Endometrial microvascular endothelial cells (primary cell): ENCODE measurements around the gene ADAM19. TPM values are rescaled to one million over a fixed set of nuclear protein-coding genes. Genes with fewer than 3 reads are reported as not detected.

ENCODE experiments used
- in situ Hi-C: cut with HindIII; loops from 2 replicates; pipeline ENCODE4 v1.10.0; 2017; ENCODE audit warnings: low sequenced_read_pairs, low pct_unique_long_range_greater_than_20kb; ENCODE audit errors: inconsistent ontology term
- total RNA-seq: library from RNA; depleted of rRNA; stranded (reverse); fragments of >200 nt; gene quantifications from one replicate; pipeline ENCODE4 v1.2.3, GENCODE V29; 2015; ENCODE audit errors: inconsistent ontology term

ADAM19 gene
- total RNA-seq, 1 donor from 2014 or later, result 13.5 TPM

- in situ Hi-C loops, result no loop called here
Observed at GRCh38 chr5:157530226-157530972, 45.2 kb downstream of the ADAM19 start.

DNA sequence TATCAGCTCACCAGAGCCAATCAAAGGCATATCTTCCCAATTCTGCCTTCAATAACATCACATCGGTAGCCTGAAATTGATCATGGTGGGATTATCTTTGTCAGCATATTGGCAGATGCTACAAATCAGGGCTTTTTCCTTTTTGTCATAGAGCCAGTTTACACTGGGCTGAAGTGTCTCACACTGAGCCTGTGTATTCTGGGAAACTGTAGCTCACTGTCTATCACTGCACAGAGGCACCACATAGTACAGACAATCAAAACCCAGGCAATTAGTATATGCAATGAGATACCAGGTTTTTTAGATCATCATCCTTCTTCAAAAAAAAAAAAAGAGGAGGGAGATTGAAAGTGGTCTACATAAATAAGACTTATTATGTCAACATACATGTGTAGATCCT, 46.6 kb downstream of the ADAM19 start:
- in situ Hi-C loops, result no loop called here

GRCh38 chr5:157528036-157528632, 47.4 kb downstream of the ADAM19 start:
- in situ Hi-C loops, result no loop called here

- in situ Hi-C loops, result no loop called here
Observed at GRCh38 chr5:157524887-157525286, 50.7 kb downstream of the ADAM19 start.

DNA sequence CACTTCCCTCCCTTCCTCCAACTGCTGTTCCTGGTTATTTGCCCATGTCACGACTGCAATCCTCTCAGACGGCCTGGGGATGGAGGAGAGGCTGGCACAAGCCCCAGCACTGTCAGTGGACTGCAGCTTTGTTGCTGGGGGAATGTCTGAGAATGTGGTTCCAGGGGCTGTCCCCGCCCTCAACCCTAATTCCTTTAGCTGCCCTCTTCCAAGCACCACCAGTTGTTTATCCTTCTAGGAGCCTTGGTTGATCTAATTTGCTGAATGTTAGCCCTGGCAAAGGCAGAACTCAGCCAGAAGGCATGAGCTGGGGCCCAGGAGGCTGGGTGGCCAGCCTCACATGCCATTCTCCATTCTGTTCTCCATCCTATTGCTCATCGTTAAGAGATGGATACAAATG, 51.6 kb downstream of the ADAM19 start:
- in situ Hi-C loops, result no loop called here

DNA sequence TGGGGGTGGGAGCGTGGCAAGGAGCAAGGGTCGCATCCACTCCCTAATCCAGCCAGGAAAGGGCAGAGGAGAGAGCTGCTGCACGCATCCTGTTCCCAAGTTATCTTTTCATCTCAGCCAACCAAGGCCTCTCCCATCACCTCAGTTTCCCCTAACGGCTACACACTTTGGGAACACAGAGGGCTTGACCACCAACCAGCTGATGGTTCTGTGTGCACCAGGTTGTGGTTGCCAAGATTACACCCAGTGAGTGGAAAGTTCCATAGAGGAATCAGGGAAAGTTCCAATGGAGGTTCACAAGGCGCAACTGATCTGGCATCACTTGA, 53.9 kb downstream of the ADAM19 start:
- in situ Hi-C loops, result no loop called here

DNA sequence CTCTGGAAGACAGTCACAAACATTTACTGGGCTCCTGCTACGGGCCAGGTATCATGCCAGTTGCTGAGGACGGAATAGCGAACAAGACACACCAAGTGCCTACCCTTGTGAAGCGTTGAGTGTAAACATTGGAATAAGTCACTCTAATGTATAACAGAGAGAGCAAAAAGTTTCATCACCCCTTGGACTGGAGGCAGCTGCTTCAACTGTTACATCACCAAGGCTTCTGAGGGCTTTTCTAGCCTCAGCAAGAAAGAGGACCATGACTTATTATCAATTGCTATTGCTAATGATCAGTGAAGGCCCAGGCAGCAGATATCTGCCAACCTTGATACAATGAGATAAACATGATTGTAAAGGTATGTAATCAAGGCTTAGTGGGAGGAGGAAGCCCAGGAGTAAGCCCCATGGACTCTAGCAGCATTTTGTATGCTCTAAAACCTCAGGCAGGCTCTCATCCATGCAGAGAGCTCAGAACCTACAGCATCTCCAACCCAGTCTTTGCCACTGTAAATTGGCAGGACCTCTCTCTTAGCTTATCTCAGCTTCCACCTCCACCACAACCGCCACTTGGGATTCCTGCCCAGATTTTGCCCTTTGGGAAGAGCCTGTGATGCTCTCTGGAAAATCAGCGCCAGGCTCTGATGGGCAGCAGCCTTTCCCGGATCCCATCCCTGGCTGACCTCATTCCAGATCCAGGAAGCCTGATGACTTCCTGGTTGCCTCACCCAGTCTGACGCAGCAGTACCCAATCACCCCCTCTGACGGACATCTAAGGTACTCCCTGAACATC, 54.5 kb downstream of the ADAM19 start:
- in situ Hi-C loops, result no loop called here

- in situ Hi-C loops, result no loop called here
Observed at GRCh38 chr5:157519579-157520253, 55.9 kb downstream of the ADAM19 start.

GRCh38 chr5:157518963-157519362, 56.6 kb downstream of the ADAM19 start:
- in situ Hi-C loops, result no loop called here

GRCh38 chr5:157516626-157517325, 58.8 kb downstream of the ADAM19 start:
- in situ Hi-C loops, result no loop called here

DNA sequence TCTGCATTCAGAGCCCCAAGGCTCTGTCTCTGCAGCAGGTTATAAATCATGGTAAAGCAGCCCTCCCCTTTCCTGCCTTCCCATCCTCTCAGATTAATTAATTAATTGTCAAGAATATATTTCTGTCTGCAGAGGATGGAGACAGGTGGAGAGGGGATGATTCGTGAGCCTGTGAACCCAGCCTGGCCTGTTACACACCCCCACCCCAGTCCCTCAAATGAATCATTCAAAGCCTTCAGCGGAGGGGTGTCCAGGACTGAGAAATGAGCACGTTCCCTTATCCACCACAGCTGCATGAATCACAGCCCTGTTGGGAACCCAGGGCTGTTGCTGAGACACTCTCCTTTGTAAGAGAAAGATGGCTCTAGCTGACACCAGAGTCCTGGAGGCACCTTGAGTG, 59.6 kb downstream of the ADAM19 start:
- in situ Hi-C loops, result no loop called here

- in situ Hi-C loops, result no loop called here
Observed at GRCh38 chr5:157514974-157515373, 60.6 kb downstream of the ADAM19 start.

DNA sequence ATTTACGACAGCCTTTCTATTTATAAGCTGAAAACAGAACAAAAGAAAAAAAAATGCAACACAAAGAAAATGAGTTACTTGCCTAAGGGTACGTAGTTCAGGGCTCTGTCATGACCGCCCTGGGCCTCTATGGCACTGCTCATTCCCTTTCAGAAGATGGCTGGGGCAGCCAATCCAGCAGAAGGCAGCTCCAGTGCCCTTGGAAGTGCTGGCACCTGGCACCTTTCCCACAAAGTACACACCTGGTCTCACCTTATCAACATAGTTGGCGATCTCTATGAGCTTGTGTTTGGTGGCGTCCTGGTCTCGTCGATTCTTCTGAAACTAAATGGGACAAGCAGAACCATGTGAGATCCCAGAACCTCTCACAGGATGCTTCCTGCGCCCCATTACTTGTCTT, 62.4 kb downstream of the ADAM19 start:
- in situ Hi-C loops, result no loop called here

DNA sequence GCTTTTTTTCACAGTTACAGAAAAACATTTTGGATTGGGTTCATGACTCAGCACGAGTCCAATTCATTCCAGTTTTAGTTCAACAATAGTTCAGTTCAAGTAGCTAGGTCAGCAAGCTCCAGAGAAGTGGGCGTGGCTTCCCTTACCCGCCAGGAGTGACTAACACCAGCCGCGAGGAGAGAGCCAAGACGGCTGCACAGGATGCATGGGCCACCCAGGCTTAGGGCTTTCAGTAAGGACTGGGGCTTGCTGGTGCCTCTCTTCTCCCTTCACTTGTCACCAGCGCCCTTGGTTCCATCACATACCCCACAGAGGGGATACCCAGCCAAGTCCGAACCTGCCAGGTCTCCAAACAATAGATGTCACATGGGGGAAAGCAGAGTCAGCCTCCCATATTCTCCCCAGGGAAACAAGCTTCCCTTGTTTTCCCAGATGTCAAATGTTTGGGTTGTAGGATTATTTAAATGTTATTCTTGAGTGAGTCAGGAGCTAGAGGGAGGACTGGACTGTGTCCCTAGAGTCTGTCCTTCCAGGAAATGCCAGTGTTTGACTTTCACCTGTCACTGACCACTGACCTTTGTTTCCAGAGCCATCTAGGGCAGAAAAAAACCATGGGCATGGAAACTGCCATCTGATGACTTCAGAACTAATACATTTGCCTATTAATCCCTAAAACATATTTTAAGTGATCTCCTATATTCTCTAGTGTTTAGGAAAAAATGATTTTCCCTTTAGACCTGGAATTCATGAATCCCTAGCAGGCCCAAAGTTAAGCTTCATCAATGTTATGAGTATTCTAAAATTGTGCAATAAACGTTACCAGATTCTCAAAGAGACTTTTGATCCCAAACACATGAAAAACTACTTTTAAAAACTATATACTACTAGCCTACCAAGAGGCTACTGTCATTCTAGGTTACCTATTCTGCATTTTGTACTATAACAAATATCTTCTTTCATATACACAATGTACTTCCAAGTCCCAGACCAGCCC, 63.6 kb downstream of the ADAM19 start:
- in situ Hi-C loops, result no loop called here

DNA sequence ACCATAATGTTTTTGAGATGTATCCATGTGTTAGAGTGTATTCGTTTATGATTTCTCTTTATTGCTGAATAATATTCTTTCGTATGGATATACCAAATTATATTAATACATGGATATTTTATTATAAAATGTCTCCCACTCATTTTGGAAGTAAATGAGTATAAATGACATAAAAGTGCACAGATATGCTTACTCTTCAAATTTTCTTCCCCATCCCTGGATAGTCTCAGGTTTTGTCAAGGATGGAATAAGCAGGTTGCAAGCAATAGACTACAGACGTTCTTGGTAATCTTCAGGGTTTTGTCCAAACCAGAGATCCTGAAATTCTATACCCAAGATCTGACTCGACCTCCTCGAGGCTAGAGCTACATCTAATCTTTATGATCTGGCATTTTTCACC, 64.9 kb downstream of the ADAM19 start:
- in situ Hi-C loops, result no loop called here

DNA sequence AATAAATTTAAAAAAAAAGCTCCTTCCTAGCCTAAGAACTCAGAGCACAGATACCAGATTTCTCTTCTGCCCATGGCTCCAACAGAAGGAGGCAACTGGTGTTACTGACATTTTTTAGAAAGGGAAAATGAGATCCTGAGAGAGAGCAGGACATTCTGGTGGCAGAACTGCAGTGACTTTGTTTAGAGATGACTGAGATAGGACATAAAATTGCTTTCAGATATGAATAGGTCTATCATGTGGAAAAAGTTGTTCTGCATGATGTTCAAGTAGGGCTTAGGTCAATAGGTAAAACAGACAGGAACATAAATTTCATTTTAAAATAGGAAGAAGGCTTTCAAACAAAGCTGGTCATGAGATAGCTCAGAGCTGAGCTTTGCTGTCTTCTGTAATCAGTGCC, 66.0 kb downstream of the ADAM19 start:
- in situ Hi-C loops, result no loop called here

GRCh38 chr5:157509093-157509492, 66.5 kb downstream of the ADAM19 start:
- in situ Hi-C loops, result no loop called here
